Chondrocyte (in vitro differentiated cells): ENCODE results near the gene GNRHR. TPM values are rescaled to one million over a fixed set of nuclear protein-coding genes. Genes with fewer than 3 reads are reported as not detected.

Experiments
- DNase-seq: peaks from one replicate; pipeline ENCODE4 v3.0.0; 2021; ENCODE audit warnings: mixed read lengths, low spot score
- H3K27ac Mint-ChIP-seq: one replicate; pipeline ENCODE4 v1.8.0; 2021; ENCODE audit warnings: mild to moderate bottlenecking, moderate library complexity, mixed read lengths; ENCODE audit not compliant: unreplicated experiment
- H3K27me3 Mint-ChIP-seq: 2 replicates; pipeline ENCODE4 v1.8.0; 2021; ENCODE audit warnings: low read depth, mixed read lengths
- H3K36me3 Mint-ChIP-seq: 2 replicates; pipeline ENCODE4 v1.8.0; 2021; ENCODE audit warnings: low read depth, mixed read lengths
- H3K4me1 Mint-ChIP-seq: 2 replicates; pipeline ENCODE4 v1.8.0; 2021; ENCODE audit warnings: low read depth, mild to moderate bottlenecking, mixed read lengths
- H3K4me3 Mint-ChIP-seq: one replicate; pipeline ENCODE4 v1.8.0; 2021; ENCODE audit warnings: mild to moderate bottlenecking, moderate library complexity, mixed read lengths; ENCODE audit not compliant: unreplicated experiment
- H3K9me3 Mint-ChIP-seq: 2 replicates; pipeline ENCODE4 v1.8.0; 2021; ENCODE audit warnings: low read depth, mixed read lengths
- long read RNA-seq: library from polyadenylated mRNA; stranded (forward); transcript quantifications from one replicate; pipeline ENCODE4 v2.0.0, GENCODE V29; 2021
- total RNA-seq: library from RNA; stranded (reverse); gene quantifications from 3 replicates; pipeline ENCODE4 v1.2.1, GENCODE V29; 2021
- TF ChIP-seq, protein P1 (sequence below): fragments of 200-600 bp; sonication (generic); IDR thresholded peaks from 2 replicates; pipeline ENCODE4 v1.5.0; 2021; ENCODE audit warnings: antibody characterized with exemption, mild to moderate bottlenecking, moderate library complexity

Gene GNRHR, protein sequence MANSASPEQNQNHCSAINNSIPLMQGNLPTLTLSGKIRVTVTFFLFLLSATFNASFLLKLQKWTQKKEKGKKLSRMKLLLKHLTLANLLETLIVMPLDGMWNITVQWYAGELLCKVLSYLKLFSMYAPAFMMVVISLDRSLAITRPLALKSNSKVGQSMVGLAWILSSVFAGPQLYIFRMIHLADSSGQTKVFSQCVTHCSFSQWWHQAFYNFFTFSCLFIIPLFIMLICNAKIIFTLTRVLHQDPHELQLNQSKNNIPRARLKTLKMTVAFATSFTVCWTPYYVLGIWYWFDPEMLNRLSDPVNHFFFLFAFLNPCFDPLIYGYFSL
- not detected in 3 replicates for total RNA-seq
- long read RNA-seq: 0 reads

DNA sequence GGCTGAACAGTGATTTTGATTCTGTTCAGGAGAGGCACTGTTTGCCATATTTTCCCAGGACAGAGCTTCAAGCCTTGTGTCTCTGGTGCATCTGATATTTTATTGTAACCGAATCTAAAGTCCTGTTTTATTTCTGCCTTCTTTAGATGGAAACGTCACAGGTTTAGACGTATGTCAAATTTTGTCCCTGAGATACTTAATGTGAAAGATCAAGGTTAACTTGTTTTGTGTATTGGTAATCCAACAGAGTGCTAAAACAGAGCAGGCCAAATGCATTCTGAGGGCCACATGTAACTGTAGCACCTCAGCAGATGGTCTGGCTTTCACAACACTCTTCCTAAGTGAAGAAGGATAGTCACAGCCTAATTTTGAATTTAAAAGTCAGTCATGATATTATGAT lies at the start of gene GNRHR:
Gene GNRHR, minus strand, starts transcription at position 101 of the 400 bp plus-strand sequence. Its CDS starts 53 bp downstream, at position 48.
- no peaks in the 10 kb centered on the region for H3K9me3 Mint-ChIP-seq
- TF ChIP-seq, protein P1, sequence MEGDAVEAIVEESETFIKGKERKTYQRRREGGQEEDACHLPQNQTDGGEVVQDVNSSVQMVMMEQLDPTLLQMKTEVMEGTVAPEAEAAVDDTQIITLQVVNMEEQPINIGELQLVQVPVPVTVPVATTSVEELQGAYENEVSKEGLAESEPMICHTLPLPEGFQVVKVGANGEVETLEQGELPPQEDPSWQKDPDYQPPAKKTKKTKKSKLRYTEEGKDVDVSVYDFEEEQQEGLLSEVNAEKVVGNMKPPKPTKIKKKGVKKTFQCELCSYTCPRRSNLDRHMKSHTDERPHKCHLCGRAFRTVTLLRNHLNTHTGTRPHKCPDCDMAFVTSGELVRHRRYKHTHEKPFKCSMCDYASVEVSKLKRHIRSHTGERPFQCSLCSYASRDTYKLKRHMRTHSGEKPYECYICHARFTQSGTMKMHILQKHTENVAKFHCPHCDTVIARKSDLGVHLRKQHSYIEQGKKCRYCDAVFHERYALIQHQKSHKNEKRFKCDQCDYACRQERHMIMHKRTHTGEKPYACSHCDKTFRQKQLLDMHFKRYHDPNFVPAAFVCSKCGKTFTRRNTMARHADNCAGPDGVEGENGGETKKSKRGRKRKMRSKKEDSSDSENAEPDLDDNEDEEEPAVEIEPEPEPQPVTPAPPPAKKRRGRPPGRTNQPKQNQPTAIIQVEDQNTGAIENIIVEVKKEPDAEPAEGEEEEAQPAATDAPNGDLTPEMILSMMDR: no peak

DNA sequence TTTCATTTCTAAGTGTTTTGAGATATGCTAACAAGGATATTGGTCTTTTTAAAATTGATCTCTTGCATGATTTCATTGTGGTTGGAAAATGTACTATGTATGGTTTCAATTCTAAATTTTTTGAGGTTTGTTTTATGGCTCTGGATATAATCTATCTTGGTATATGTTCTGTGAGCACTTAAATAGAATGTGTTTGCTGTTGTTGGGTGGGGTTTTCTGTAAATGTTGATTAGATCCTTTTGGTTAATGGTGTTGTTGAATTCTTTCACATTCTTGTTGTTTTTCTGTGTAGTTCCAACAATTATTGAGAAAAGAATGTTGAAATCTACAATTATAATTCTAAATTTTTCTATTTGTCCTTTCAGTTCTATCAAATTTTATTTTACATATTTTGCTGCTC lies 42.6 kb upstream of the GNRHR start:
- Mint-ChIP-seq H3K9me3 (peaks cover under 1% of the 10 kb centered on the region), H3K36me3 (peaks cover 2% of the 10 kb centered on the region), H3K4me1 (no peaks in the 10 kb centered on the region), H3K4me3 (no peak overlapping the region), H3K27me3 (no peaks in the 10 kb centered on the region), H3K27ac (no peak overlapping the region)
- TF ChIP-seq, protein P1: no peak
- no peak for DNase-seq

More for the DNA sequence above, at the start of gene GNRHR:
- H3K4me1 Mint-ChIP-seq: peaks cover 3% of the 10 kb centered on the region
- no peaks in the 10 kb centered on the region for H3K27me3 Mint-ChIP-seq
- no peak within 1 kb of the TSS for H3K27ac Mint-ChIP-seq
- DNase-seq: no peak
- no peaks in the 10 kb centered on the region for H3K36me3 Mint-ChIP-seq
- H3K4me3 Mint-ChIP-seq: no peak within 1 kb of the TSS

DNA sequence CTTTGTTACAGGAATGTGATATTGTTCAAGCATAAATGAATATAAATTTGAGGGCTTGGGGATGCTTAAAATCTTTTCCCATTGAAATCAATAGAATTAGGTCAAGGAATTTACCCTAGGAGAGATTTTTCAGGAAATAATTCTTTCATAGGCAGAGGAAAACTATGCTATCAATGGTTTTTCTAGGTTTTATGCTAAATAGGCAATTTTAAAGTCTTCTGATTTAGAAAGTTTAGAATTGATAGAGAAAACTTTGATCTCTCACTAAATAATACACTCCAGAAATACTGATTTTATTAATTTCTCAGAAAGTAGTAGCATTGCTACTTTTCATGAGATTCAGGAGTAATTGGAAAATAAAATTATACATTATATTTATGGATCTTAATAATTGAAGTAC lies 36.5 kb upstream of the GNRHR start:
- Mint-ChIP-seq H3K36me3 (peaks cover 3% of the 10 kb centered on the region), H3K27ac (no peak overlapping the region), H3K27me3 (no peaks in the 10 kb centered on the region), H3K4me3 (no peak overlapping the region), H3K4me1 (no peaks in the 10 kb centered on the region), H3K9me3 (peaks cover 3% of the 10 kb centered on the region)
- no peak for DNase-seq
- TF ChIP-seq, protein P1: no peak

DNA sequence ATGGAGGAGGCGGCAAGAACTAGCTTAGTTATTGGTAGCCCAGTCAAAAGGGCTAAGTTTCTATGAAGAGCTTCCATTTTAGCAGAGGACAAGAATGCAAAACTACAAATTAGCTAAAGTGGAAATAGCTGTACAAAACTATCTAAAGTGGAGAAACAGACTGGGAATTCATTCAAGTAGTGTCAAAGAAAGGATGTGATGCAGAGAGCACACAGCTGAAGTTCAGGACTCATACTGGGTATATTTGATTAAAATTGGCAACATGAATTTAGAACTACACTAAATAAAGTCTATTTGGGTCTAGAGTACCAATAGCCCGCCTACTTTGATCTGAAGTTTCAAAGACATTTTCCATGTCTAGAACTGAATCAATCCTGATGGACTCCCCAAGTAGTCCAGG lies 33.1 kb upstream of the GNRHR start:
- H3K27ac Mint-ChIP-seq: no peak overlapping the region

DNA sequence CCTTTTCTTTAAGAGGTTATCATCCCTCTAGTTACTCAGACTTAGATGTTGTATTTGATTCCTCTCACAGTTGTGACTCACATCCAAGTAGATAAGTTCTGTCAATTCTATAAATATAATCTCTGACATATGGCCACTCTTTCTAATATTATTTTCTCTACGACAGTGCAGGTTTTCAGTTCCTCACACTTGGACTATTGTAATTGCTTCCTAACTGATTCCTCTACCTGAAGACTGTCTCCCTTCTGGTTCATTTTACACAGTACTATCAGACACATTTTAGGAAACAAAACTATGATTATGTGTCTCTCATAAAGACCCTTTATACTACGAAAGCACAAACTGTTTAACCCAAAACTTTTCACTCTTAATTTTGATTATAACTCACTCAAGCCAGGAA lies 31.3 kb upstream of the GNRHR start:
- H3K27me3 Mint-ChIP-seq: no peaks in the 10 kb centered on the region
- no peaks in the 10 kb centered on the region for H3K36me3 Mint-ChIP-seq
- DNase-seq: no peak
- TF ChIP-seq, protein P1: no peak
- H3K9me3 Mint-ChIP-seq: no peaks in the 10 kb centered on the region
- no peak overlapping the region for H3K4me3 Mint-ChIP-seq
- H3K27ac Mint-ChIP-seq: no peak overlapping the region
- no peaks in the 10 kb centered on the region for H3K4me1 Mint-ChIP-seq

More for the DNA sequence above, 33.1 kb upstream of the GNRHR start:
- H3K27me3 Mint-ChIP-seq: no peaks in the 10 kb centered on the region
- DNase-seq: no peak
- no peak overlapping the region for H3K4me3 Mint-ChIP-seq
- H3K36me3 Mint-ChIP-seq: peaks cover 3% of the 10 kb centered on the region
- H3K9me3 Mint-ChIP-seq: peaks cover 3% of the 10 kb centered on the region
- no peaks in the 10 kb centered on the region for H3K4me1 Mint-ChIP-seq
- TF ChIP-seq, protein P1: no peak
